ENCODE results near the gene DLGAP5.

The DLGAP5 gene

DNA sequence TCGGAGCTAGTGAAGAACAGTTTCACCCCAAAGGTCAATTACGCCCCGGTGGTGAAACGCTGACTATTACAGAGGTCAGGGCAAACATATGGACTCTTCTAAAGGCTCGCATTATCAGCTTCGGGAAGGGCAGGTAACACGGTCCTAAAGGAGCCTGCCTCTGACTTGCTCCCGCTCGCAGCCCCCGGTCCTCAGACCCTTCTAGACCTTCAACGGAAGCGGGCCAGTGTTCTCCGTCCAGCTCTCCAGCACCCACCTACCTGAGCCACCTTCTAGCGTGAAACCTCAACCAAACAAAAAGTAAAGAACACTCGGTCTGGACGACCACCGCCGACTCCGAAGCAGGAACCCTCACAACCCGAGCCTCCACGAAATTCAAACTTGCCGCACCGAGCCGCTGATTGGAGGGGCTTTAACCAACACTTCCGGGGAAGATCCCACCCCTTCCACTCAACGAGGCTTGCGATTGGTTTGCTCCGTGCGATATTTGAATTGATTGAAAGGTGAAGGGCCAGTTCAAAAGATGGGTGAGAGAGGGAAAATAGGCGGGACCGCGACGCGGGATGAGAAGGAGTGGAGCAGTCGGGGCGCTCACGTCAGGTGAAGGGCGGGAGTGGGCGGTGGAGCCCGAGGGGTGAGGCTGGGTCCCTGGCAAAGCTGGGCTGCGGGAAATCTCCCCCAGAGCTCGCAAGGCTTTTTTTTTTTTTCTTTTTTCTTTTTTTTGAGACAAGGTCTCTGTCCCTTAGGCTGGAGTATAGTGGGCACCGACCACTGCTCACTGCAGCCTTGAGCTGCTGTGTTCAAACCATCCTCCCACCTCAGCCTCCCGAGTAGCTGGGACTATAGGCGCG lies at the start of gene DLGAP5:
TSS of gene DLGAP5 (minus strand) at position 383 of the 851 bp plus-strand sequence. CDS start 2,406 bp downstream, outside the sequence.
- DNase-seq (ENCODE audit: low spot score): peak; percentile 99

DNA sequence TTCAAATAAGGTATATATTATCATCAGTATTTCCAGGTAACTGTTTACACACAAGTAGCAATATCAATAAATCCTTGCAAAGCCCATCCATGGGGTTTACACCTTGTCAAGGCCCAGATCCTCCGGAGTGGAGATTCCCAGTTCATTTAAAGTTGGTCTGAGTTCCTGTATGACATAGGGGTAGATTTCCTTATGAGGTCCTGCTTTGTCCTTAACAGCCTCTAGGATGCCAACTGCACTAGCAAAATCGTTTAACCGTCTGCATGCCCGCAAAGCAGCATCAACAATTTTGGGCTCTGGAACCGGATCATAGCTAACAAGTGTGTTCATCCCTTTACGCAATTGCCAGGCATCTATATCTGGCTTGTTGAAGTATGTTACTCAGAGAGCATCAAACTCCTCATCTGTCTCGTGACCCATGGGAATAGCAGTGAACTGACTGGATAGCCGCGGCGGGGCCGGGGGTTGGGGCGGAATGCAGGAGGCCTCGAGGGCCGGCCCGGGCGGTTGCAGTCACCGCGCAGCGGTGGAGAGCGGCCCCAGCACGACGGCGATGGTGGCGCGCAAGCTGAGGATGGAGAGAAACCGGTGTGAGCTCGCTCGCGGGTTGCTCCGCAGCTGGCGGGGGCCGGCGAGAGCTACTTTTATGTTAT lies 49.3 kb upstream of the DLGAP5 start:
- no peak for DNase-seq (ENCODE audit: low spot score)

DNA sequence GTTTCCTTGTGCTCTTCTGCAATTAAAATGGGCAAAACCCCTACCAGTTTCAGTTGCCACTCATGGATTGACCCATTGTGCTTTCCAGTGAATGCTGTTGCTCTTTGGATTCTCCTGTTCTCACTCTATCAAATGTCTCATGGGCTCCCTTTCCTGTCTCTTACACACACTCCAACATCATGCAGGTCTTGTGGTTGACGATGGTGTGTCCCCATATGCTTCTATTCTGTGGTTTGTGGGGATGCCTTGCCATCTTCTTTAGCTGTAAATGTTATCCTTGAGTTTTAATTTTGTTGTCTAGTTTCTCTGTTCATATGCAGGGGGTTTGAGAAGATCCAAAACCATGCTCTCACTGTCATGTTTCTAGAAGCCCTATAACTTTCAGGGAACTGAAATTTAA lies 47.9 kb upstream of the DLGAP5 start:
- DNase-seq (ENCODE audit: low spot score): no peak

- peak; percentile 22 for DNase-seq (ENCODE audit: low spot score)
These were observed 46.8 kb upstream of the DLGAP5 start for GRCh38 chr14:55238019-55238680.

DNA sequence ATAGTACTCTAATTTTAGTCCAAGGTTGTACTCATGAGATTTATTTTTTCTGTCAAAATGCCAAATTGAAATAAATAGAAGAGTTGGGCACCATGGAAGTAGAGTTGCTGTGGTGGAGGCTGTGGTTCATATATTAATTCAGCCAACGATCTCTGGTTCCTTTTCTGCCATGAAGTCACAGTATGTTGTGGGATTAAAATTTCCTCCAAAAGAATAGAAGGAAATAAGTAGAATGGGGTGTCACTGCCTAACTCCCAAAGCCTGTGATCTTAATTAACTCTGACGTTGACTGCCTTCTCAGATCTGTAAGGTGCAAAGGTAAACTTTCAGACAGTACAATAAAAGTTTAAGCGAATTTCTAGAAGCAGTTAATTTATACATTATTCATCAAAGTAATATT lies 42.2 kb upstream of the DLGAP5 start:
- DNase-seq (ENCODE audit: low spot score): no peak

- no peak for DNase-seq (ENCODE audit: low spot score)
These were observed 36.9 kb upstream of the DLGAP5 start for GRCh38 chr14:55228261-55228660.

- DNase-seq (ENCODE audit: low spot score): no peak
These were observed 32.0 kb upstream of the DLGAP5 start for GRCh38 chr14:55223364-55223763.

DNA sequence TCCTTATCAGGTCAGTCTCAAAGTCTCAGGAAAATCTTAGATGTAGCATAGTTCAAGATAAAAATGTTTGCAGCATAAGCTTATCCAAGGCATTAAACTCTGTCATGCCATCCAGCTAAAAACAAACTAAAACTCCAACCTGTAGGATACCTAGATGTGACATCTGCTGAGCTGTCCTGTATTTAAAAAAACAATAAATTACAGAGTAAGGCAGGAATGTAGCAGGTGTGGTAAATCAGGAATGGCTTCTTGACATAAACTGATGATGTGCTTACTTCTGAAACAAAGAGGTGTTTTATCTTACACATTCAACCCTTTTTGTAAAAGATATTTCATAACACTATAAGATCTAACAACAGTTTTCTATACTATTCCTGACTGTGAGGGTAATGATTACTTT lies 30.6 kb upstream of the DLGAP5 start:
- DNase-seq (ENCODE audit: low spot score): no peak

- no peak for DNase-seq (ENCODE audit: low spot score)
These were observed 29.8 kb upstream of the DLGAP5 start for GRCh38 chr14:55221186-55221585.

DNA sequence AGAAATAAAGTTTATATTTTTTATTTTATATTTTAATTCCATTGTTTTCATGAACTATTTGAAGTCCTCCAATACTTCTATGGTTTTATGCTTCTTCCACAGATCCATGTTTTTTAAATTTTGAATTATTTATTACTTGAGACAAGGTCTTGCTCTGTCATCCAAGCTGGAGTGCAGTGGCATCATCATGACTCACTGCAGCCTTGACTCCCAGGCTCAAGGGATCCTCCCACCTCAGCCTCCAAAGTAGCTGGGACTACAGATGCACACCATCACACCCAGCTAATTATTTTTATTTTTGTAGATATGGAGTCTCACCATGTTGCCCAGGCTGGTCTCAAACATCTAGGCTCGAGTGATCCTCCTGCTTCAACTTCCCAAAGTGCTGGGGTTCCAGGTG lies 28.8 kb upstream of the DLGAP5 start:
- DNase-seq (ENCODE audit: low spot score): no peak

DNA sequence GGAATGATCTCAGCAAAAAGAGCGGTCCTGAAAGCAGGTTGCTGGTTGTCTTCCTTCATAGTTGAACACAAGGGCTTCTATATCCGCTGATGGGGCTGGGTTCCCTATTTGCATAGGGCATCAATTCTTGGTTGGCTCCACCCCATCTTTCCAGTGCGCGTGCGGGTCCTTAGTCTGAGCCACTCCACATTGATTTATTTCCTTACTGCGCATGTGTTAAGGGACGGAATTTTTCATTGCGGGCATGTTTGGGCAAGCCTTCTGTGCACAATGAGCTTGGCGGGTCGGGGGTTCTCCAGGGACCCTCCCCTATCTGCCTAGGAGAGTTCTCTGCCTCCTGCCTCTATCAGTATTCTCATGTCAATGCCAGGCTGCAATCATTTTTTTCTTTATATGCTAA lies 21.2 kb upstream of the DLGAP5 start:
- DNase-seq (ENCODE audit: low spot score): no peak

DNA sequence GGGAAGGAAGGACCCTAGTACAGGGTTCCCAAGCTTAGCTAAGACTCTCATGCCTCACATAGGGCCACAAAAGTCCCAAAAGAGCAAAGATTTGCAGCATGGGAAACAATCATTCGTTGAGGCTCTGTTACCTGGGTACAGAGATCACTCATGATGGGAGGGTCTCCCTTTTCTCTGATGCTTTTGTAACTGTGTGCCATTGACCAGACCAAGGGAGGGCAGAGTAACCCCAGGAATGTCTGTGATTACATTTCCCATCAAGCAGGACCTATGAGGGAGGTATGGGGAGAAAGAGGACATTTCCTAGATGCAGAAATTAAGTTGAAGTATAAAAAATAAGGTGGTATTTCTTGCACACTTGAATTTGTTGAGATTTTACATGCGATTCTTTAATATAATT lies 16.4 kb upstream of the DLGAP5 start:
- no peak for DNase-seq (ENCODE audit: low spot score)

DNA sequence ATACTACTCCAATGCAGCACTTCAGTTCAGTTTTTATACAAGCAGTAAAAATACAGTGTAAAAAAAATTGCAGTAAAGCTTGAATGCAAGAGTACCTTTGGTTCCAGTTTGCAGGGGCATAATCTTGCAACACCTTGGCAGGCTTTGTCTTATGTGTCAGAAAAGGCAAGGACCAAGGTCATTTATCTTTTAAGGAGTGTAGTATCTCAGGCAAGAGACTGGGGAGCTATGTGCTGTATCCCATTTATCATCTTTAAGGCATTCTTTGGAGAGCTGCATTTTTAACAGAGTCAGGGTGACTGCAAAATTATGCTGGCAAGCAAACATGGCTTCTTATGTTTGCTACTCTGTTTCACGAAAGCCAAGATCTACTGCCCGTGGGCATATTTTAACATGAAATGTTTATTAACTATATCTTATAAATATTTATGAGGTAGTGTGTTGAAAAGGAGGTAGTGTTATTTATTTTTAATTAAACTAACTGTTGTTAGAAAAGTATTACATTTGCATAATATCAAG lies 14.8 kb upstream of the DLGAP5 start:
- no peak for DNase-seq (ENCODE audit: low spot score)

DNA sequence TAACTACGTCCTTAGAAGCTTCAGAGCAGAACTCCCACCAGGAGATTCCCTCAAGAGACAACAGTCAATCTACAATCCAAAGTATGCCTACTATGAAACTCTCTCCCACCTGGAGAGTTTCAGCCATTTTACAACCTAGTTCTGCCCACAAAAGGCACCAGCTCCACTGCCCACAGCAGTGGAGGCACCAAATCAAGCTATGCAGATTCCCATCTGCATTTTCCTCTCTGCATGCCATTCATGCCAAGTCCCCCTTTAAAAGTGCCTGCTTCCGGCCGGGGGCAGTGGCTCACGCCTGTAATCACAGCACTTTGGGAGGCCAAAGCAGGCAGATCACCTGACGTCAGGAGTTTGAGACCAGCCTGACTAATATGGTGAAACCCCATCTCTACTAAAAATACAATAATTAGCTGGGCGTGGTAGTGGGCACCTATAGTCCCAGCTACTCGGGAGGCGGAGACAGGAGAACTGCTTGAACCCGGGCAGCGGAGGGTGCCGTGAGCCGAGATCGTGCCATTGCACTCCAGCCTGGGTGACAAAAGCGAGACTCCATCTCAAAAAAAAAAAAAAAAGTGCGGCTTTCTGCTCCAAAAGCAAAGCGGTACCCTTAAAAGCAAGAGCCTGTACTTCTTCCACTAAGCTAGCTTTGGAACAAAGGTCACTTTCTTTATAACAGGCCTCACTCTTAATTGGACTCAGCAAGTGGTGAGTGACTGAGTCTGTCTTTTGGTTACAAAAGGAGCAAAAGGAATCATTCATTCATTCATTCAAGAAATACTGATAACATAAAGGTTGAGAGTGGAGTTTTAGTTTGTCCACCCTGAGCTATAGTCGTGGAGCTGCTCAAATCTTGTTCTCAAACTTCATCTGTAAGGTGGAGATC lies 10.1 kb upstream of the DLGAP5 start:
- DNase-seq (ENCODE audit: low spot score): no peak

GRCh38 chr14:55200651-55201050 lies 9.3 kb upstream of the DLGAP5 start:
- DNase-seq (ENCODE audit: low spot score): no peak

DNA sequence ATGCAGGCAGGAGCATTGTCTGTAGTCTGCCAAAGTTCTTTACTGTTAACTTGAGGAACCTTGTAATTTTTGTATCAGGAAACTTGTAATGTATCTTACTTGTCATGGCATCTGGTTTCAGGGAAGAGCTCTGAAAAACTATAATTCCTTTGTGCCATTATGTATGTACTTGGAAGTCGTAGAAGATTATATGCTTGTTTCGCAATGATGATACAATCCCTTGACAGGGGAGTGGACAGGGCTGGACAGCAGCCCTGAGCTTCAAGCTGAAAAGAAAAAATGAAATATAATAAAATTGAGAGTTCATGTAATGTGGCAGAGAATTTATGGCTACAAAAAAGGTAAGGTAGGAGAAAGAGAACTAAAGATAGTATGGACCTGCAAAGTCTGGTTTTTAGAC lies 7.4 kb upstream of the DLGAP5 start:
- no peak for DNase-seq (ENCODE audit: low spot score)

DNA sequence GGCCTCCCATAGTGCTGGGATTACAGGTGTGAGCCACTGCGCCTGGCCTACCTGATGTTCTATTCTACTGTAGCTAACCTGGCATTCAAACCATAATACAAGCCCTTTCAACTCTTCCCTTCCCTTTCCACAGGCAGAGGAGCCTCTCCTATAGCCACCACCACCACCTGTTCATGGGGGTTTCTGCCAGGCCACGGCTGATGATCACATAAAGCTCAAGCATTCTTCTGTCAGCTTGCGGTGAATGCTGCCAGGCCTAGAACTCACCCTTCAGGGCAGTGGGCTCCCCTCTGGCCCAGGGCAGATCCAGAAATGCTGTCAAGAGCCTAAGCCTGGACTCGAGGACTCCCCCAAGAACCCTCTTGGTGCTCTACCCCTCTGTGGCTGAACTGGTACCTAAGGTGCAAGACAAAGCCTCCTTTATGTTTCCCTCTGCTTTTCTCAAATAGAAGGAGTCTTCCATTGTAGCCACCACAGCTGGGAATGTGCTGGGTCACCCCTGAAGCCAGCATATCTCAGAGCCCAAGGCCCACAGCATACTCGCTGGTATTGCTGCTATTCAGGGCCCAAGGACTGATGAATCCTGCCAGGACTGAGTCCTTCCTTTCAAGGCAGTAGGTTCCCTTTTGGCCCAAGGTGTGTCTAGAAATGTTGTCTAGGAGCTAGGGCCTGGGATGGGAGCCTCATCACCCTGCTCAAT lies 3.4 kb upstream of the DLGAP5 start:
- no peak for DNase-seq (ENCODE audit: low spot score)

GRCh38 chr14:55192054-55192621 lies 753 bp upstream of the DLGAP5 start:
- peak; percentile 14 for DNase-seq (ENCODE audit: low spot score)

DNA sequence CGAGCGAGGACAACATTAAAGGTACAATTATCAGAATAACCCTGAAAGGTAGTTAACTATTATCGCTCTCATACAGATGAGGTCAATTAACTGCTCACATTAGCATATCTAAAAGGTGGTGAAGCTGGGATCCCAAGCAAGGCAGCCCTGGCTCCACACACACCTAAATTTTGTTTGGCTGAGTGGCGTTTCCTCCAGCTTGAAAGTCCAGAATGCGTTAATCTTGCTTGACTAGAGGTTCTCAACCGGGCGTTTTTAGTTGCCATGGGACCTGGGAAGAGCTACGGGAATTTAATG lies 531 bp downstream of the DLGAP5 start:
- DNase-seq (ENCODE audit: low spot score): no peak

DNA sequence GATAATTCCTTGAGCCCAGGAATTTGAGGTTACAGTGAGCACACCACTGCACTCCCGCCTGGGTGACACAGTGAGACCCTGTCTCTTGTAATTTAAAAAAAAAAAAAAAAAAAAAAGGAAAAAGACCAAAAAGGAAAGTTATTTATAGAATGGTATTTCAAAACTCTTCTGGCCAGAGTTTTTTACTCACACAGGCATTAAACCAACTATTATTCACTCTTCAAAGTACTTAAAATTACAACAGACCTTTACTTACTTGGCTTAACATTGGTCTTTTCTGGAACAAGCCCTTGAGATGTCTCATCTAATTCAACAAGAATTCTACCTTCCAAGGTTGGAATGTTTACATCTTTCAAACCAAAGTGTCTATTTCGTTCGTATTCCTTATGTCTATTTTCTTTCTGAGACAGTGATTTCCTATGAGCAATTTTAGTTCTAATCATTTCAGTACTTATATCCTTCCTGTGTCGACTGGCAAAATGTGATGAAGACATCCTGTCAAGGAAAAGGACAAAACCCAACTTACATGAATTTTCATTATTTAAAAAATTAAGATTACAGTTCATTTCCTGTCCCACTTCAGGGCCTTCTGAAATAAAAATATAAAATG lies 2.6 kb downstream of the DLGAP5 start:
- DNase-seq (ENCODE audit: low spot score): no peak

GRCh38 chr14:55180434-55180833 lies 11.0 kb downstream of the DLGAP5 start:
- no peak for DNase-seq (ENCODE audit: low spot score)

Data from pons (tissue), 1 donor.